Measurements from ENCODE around the gene TMEM176A.

The TMEM176A gene

DNA sequence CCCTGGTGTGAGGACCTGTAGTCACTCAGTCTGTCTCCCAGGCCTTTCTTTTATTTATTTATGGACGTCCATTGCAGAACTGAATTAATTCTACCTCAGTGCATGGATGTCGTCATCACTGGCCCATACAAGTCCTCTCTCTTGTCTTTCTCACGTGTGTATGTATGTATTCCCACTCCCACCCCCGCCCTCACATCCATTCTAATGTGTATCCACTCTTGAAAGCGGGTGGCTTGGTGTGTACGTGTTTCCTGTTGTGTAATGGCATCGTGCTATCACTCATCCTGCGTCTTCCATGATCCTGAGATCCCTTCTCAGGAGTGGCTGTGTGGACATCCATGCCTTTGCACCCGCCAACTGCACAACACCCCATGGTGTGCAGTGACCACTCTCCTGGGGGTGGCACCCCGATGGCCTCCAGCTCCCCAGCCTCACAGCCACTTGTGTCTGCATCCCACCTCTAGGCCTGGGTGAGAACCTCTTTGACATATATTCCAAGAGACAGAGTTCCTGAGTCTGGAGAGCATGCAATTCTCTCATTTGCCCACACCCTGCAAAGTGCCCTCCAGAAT is 48.7 kb downstream of the TMEM176A start:
- DNase-seq (ENCODE audit: low spot score), result no peak

DNA sequence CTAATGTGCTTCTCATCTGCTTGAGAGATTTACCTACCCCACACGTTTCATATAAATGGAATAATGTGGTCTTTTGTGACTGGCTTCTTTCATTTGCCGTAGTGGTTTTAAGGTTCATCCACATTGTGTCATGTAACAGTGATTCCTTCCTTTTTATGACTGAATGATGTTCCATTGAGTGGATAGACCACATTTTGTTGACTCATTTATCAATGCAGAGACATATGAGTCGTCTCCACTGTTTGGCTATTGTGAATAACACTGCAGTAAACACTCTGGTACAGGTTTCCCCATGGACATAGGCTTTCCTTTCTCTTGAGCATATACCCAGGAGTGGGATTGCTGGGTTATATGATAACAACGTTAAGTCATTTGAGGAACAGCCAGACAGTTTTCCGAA is 49.7 kb downstream of the TMEM176A start:
- no peak for DNase-seq (ENCODE audit: low spot score)

DNA sequence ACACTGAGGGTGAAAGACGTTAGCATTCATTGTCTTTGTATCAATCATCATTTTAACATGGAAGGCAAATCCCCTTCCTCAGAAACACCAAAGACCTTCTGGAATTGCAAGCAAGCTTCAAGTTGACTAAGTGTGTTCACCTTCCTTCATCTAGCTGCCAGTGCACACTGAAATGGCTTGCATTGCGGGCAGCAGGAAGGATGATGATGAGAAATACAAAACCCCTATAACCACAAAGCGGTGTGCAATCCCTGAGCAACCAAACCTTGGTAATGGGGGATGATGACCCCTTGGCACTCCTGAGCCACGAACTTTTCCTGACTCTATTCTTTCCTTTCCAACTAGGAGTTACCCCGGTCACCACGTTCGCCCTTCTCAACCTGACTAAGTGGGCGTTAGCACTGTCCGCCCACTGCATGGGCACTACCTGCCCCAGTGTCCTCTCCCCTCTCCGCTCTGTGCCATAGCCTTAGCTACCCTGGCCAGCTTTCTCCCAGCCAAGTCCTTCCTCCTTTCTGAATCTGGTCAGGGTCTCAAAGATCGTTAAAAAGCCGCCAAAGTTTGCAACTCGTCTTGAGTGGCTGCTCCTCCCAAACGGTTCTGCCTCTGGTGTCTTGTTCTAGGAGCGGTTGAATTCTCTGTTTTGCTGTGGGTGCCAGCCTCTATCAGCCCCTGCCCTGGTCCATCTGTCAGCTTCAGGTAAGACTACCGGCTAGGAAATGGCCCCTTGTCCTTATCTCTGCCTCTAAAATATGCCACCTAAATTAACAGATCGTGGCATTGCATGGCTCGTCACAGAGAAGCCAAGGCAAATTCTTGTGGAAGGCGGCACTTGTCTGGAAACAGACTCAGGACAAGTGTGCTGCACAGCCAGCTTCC is 51.2 kb downstream of the TMEM176A start:
- DNase-seq (ENCODE audit: low spot score), result no peak

DNA sequence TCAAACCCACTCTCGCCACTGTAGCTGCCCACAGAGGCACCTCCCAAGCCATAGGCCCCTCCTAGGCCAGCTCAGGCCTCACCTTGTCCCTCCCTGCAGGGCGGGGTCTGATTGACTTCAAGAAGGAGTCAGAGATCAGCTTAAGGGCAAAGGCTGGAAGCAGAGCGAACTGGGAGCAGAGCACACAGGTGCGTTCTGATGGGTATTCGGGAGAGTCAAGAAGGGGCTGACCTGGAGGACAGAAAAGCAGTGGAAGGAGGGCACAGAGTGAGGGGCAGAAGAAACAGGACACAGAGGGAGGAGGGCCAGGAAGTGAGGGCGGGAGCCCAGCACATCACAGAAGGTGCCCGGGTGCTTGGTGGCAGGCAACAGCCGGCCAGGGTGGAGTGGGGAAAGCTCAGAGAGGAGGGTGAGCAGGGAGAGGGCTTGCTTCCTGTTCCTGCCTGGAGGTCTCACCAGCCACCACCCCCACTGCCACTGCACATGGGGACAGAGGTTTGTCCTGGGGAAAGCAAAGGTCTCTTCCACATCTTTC is 51.9 kb downstream of the TMEM176A start, which contains the start of gene AOC1:
Gene AOC1, plus strand, starts transcription at position 147 of the 535 bp plus-strand sequence. CDS start 3,954 bp downstream, outside the sequence.
- DNase-seq (ENCODE audit: low spot score), result no peak

DNA sequence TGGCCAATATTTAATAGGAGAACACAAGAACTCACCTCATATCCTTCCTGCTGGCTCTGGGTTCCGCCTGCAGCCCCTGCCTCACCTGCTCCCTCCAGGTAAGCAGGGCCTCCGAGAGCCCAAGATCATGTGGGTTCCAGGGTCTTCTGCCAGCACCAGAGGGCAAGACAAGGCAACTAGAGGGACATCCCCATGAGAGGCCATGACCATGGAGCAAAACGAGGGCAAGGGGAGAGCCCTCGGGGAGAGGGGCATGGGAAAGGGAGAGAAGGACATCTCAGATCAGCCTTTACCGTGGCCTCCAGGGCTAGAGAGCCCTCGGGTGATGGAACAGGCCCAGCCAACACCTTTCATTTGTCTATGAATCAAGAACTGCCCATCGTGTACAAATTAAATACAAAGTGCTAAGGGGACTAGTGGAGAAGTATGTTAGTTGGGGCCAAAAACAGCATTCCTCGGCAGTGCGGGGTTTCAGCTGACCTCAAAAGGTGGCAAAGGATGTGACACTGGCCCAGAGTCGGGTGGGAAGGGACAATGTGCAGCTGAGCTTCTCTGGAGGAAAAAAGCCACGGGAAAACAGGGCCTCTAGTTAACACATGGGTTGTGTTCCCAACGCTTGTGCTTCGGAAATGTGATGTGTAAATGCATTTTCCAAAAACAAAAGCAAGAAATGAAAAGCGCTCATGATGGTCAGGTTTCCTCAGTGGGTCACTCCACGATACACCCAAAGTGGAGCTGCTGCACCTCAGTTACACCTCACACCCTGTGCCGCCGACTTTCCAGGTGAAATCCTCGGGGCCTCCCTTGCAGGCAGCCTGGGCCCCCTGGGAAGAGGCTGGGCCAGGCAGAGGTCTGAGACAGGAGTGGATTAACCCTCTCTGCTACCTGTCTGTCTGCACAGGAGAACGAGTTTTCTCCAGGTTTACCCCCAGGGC is 53.8 kb downstream of the TMEM176A start:
- DNase-seq (ENCODE audit: low spot score), result peak; percentile 49

Measured in left forelimb (tissue), 1 donor.